Anterior cingulate cortex (tissue), 58 donors: ENCODE data around the gene CSAD.
"Not testable (repeated sequence)": the region's sequence is repeated elsewhere in the genome, so short reads cannot be mapped to it uniquely, and the experiment has no call there.

ENCODE experiments used
- DNase-seq, 58 donors: peaks; one replicate each; lab custom pipeline; 2025; lab: John Stamatoyannopoulos, UW

CSAD gene

DNA sequence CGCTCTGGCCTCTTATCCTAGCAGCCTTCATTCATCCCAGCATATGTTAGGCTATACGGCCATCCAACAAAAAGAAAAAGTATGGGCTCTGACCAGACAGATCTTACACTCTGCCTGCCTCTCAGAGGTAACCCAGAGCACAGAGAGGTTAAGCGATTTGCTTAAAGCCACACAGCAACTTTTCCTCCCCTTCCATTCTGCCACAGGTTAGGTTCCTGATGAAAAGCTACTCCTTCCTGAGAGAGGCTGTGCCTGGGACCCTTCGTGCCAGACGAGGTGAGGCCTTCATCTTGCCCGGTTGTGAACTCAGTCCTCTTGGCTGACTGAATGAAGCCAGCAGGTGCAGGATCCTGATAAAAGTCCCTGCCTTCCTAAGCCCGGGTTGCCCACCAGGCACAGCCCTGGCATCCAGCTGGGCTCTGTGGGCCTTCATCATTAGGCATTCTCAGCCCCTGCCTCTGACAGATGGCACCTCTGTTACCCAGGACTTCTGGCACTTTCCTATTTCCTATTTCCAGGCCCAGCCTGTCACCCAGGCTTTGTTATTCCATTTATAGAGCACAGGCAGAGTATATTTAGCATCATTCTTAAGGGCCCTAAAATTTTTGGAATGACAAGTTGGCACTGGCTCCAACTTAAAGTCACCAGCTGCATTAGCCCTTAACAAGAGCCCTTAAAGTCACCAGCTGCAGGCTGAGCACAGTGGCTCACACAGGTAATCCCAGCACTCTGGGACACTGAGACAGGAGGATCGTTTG, 64.7 kb downstream of the CSAD start:
- DNase-seq: no peak

DNA sequence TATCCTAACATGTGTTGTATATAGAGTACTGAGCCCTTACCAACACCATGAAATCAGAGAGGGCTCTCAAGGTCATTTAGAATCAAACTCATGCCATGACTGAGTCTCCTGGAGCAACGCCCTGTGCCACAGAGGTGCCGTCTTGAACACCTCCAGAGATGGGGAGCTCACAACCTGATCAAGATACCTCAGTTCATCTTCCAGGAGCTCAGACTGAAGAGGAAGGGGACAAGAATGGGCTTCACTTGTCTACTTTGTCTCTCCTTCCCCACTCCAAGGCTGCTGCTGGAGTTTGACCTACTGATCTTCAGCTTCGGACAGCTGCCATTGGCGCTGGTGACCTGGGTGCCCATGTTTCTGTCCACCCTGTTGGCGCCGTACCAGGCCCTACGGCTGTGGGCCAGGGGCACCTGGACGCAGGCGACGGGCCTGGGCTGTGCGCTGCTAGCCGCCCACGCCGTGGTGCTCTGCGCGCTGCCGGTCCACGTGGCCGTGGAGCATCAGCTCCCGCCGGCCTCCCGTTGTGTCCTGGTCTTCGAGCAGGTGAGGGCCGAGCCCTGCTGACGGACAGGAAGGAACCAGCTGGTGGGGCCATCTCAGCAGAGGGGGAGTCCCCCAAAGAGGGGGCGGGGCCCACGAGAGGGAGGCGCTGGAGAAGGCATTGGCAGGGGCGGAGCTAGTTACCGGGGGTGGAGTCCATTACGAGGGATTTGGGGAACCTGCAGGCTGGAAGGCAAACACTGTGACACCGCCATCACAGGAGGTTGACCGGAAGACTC, 65.4 kb downstream of the CSAD start:
- DNase-seq: no peak

DNA sequence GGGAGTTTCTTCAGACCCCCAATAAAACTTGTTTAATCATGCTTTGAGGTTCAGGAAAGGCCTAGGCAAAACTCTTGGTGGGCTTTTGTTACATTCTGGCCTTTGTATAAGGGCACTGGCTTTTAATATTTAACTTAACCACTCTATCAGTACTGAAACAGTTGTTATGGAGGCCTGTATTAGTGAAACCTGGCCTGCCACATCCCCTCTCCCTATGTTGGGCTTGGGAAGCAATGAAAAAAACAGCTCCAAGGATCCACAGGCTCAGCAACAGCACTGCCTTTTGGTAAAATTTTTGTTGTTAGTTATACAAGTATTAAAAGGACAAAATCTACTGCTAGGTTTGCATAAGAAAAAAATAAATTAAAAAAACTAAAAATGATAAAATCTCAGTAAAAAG, 66.8 kb downstream of the CSAD start:
- DNase-seq: no peak

DNA sequence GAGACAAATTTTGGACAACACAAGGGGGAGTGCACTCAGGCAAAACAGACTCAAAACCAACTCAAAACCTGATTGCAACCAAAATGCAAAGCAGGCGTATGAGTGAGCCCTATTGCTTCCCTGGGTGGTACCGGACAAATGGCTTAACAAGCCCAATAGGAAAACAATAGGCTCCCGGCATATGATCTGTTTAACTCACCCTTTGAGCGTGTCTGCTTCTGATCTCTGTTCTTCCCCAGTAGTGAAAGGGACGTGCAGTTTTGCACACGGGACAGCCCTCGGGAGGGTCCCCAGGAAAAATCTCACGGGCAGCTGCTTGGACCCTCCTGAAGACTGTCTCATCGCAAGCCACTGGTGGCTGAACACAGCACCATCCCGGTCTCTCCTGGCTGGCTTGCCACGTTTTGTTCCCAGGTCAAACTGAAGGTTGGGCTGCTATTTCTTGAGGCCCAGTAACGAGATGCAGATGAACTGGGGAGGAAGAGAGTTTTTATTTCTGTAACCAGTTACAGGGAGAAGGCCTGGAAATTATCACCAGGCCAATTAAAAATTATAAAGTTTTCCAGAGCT, 67.5 kb downstream of the CSAD start:
- no peak for DNase-seq

DNA sequence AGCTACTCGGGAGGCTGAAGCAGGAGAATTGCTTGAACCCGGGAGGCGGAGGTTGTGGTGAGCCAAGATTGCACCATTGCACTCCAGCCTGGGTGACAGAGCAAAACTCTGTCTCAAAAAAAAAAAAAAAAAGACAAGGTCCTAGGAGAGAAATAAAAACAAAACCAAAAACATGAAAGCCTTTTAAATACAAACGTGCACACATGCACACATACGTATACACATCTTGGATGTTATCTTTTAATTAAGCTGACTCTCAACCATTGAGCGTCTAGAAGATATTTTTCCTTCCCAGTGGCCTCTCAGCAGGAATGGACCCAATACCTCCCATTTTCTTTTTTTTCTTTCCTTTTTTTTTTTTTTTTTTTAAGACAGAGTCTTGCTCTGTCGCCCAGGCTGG, 68.3 kb downstream of the CSAD start:
- DNase-seq: not testable (repeated sequence)
